Upper lobe of left lung (tissue), 4 donors: ENCODE measurements around the gene ZC3H7B.

Experiments used
- POLR2A ChIP-seq, 4 donors: fragments of 450-650 bp; IDR thresholded peaks; one replicate each; pipeline ENCODE4 v1.5.1; 2016 to 2017; ENCODE audit warnings: antibody characterized with exemption in 4 of 4, mild to moderate bottlenecking in 2 of 4
- POLR2AphosphoS5 ChIP-seq, 2 donors: sonication (generic); formaldehyde crosslinking; IDR thresholded peaks; one replicate each; pipeline ENCODE4 v1.5.1; 2017; ENCODE audit warnings: antibody characterized with exemption in 2 of 2
- TF ChIP-seq, protein P1 (sequence below), 6 experiments: fragments of 450-650 bp in 4 of 6; fragments of 200-600 bp in 2 of 6; sonication (generic) in 2 of 6; IDR thresholded peaks; one replicate each; pipeline ENCODE4 v1.5.1; 2016 to 2019; ENCODE audit warnings: antibody characterized with exemption in 6 of 6

DNA sequence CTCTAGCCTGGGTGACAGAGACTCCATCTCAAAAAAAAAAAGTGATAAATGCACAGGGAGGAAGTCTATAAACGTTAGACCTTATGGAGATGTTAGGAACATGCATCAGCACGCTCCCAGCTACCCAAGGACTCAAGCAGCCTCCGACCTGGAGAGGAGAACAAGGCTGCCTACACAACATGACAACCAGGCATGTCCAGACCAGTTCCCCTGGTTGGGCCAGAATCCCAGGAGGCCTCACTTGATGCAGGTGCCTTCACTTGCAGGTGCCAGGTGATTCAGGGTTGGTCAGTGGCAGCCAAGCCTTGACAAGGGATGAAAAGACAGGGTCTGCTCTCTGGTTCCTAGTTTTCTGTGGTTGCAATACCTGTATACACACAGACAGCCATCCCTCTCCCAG lies 21.3 kb upstream of the ZC3H7B start:
- TF ChIP-seq, protein P1, sequence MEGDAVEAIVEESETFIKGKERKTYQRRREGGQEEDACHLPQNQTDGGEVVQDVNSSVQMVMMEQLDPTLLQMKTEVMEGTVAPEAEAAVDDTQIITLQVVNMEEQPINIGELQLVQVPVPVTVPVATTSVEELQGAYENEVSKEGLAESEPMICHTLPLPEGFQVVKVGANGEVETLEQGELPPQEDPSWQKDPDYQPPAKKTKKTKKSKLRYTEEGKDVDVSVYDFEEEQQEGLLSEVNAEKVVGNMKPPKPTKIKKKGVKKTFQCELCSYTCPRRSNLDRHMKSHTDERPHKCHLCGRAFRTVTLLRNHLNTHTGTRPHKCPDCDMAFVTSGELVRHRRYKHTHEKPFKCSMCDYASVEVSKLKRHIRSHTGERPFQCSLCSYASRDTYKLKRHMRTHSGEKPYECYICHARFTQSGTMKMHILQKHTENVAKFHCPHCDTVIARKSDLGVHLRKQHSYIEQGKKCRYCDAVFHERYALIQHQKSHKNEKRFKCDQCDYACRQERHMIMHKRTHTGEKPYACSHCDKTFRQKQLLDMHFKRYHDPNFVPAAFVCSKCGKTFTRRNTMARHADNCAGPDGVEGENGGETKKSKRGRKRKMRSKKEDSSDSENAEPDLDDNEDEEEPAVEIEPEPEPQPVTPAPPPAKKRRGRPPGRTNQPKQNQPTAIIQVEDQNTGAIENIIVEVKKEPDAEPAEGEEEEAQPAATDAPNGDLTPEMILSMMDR (IDR thresholded peaks at IDR 0.05) = no peak
- TF ChIP-seq POLR2A (IDR thresholded peaks at IDR 0.05) (no peak), POLR2AphosphoS5 (IDR thresholded peaks at IDR 0.05) (no peak)
